Measurements from ENCODE around the gene YRDC.

YRDC gene

DNA sequence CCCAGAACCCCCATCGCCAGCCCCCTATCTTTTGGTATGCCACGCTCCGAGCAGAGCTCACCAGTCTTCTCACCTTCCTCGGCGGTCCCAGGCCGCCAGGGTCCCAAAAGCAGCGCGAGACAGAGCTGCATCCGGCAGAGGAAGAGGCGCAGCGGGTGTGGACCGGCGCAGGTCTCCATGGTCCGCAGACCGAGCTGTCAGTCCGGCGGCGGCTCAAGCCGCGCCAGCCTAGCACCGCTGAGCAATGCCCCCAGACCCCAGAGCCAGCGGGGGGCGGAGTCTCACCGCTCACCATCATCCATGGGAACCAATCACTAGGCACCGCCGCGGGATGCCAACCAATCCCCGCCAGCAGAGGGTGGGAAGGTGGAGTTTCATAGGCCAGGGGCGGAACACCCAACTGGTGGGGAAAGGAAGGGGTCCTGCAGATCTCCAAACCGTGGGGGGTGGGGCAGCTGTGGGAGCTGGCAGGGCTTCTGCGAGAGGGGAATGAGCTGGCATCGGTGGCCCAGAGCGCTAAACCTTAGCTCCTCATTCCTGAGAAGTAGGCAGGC lies 43.0 kb downstream of the YRDC start, which contains the start of gene EPHA10:
EPHA10 (minus strand) TSS at position 233 of the 554 bp plus-strand sequence; CDS start at position 179, 54 bp downstream.
- no peak for FAIRE-seq

DNA sequence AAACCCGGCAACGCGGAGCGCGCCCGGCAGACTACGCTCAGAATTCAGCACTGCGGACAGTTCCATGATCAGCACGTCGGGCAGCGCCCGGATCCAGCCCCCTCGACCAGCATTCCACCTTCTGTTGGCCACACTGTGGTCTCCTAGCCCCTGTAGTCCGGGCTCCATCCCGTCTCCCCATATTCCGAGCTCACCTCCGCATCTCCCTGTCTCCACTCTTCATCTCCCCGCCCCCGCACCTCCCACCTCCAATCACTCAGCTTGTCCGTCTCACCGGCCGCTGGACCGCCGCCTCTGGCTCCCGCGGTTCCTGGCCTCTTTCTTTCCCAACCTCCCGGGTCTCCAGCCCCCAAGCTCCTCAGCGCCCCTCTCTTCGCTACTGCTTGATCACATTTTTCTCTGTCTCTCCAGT lies 43.6 kb downstream of the YRDC start:
- no peak for FAIRE-seq

GRCh38 chr1:37763791-37764413 lies 44.1 kb downstream of the YRDC start:
- no peak for FAIRE-seq

DNA sequence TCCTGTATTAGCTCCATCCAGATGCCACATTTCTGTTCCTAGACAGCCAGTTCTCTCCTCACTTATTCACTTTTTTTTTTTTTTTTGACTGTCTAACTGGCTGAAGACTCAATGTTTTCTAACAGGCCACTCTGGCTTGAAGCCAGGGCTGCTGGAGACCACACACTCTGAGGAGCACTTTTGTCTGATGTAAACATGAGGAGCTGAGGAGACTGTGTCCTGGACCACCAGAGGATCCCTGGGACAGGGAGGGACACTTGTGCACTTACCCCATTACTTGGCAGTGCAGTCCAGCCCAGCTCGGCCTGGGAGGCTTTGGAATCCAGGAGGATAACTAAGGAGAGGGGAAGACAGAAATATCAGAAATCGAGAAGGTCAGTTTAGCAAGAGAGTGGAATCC lies 45.5 kb downstream of the YRDC start:
- FAIRE-seq: no peak

- FAIRE-seq: no peak
Observed at GRCh38 chr1:37761416-37762095, 46.5 kb downstream of the YRDC start.

- FAIRE-seq: no peak
Observed at GRCh38 chr1:37759451-37759850, 48.6 kb downstream of the YRDC start.

- FAIRE-seq: no peak
Observed at GRCh38 chr1:37755951-37756560, 52.0 kb downstream of the YRDC start.

- no peak for FAIRE-seq
Observed at GRCh38 chr1:37755290-37755689, 52.7 kb downstream of the YRDC start.

- FAIRE-seq: no peak
Observed at GRCh38 chr1:37753473-37754321, 54.3 kb downstream of the YRDC start.
